HepG2 (cell line): ENCODE data around the gene NLRP6. TPM values are rescaled to one million over a fixed set of nuclear protein-coding genes. Genes with fewer than 3 reads are reported as not detected.

ENCODE experiments used
- AGO2 ChIP-seq: fragments of 200-400 bp; formaldehyde crosslinking; optimal IDR thresholded peaks from 2 replicates; pipeline ENCODE3; 2017; ENCODE audit warnings: mild to moderate bottlenecking, low read depth, low read length, moderate library complexity
- ATF7 ChIP-seq, 2 experiments: fragments of 450-650 bp in 1 of 2; sonication (generic) in 1 of 2; formaldehyde crosslinking in 1 of 2; IDR thresholded peaks; 2 replicates each; pipeline versions ENCODE4 v1.4.0 to v1.6.1; 2016 to 2020; ENCODE audit warnings: antibody characterized with exemption in 1 of 2, mild to moderate bottlenecking in 1 of 2, missing genetic modification reagents in 1 of 2
- CCDC6 ChIP-seq: sonication (generic); formaldehyde crosslinking; IDR thresholded peaks from 2 replicates; pipeline ENCODE4 v1.8.1; 2022; ENCODE audit warnings: mild to moderate bottlenecking, missing genetic modification reagents, moderate library complexity
- IRX3 ChIP-seq: sonication (generic); formaldehyde crosslinking; IDR thresholded peaks from 2 replicates; pipeline ENCODE4 v1.8.1; 2023; ENCODE audit warnings: mild to moderate bottlenecking, low read depth, missing genetic modification reagents, borderline replicate concordance
- KLF11 ChIP-seq: IDR thresholded peaks from 2 replicates; pipeline ENCODE4 v1.6.1; 2016; ENCODE audit warnings: missing compliant biosample characterization
- SP5 ChIP-seq: IDR thresholded peaks from 2 replicates; pipeline ENCODE4 v1.6.1; 2016; ENCODE audit warnings: low read depth, borderline replicate concordance
- TOE1 ChIP-seq: sonication (generic); formaldehyde crosslinking; IDR thresholded peaks from 2 replicates; pipeline ENCODE4 v1.4.0; 2020; ENCODE audit warnings: mild to moderate bottlenecking, missing genetic modification reagents
- ZNF430 ChIP-seq: sonication (generic); formaldehyde crosslinking; IDR thresholded peaks from 2 replicates; pipeline ENCODE4 v1.9.0; 2021; ENCODE audit warnings: mild to moderate bottlenecking, missing genetic modification reagents
- ZNF570 ChIP-seq: sonication (generic); formaldehyde crosslinking; IDR thresholded peaks from 2 replicates; pipeline ENCODE4 v1.4.0; 2020; ENCODE audit warnings: mild to moderate bottlenecking, missing genetic modification reagents, borderline replicate concordance
- ZNF7 ChIP-seq: IDR thresholded peaks from 2 replicates; pipeline ENCODE4 v1.6.1; 2016; ENCODE audit warnings: missing biosample characterization, missing genetic modification reagents
- polyA plus RNA-seq, 8 experiments: library from polyadenylated mRNA; depleted of rRNA in 3 of 8; stranded (reverse) in 7 of 8; unstranded in 1 of 8; fragments of >200 nt; fragmentation: Illumina TruSeq in 4 of 8; extraction: Trizol in 4 of 8; gene quantifications; 2 replicates each; pipeline versions ENCODE4 v1.2.1 to v1.2.3, GENCODE V29; 2011 to 2016; ENCODE audit warnings: low read depth in 4 of 8, missing spikeins in 1 of 8, mixed read lengths in 1 of 8; ENCODE audit not compliant: insufficient read depth in 1 of 8
- total RNA-seq, 5 experiments: library from RNA; depleted of rRNA; stranded (reverse); fragments of >200 nt; fragmentation: Illumina TruSeq; extraction: Trizol; gene quantifications; 2 replicates each; pipeline ENCODE4 v1.2.3, GENCODE V29; 2016; ENCODE audit warnings: low read depth in 1 of 5
- TF ChIP-seq, protein P1 (sequence below): sonication (generic); formaldehyde crosslinking; IDR thresholded peaks from 2 replicates; pipeline ENCODE4 v1.9.0; 2021; ENCODE audit warnings: missing genetic modification reagents, mild to moderate bottlenecking, borderline replicate concordance
- TF ChIP-seq, protein P2 (sequence below): sonication (generic); formaldehyde crosslinking; IDR thresholded peaks from 2 replicates; pipeline ENCODE4 v1.8.1; 2023; ENCODE audit warnings: missing genetic modification reagents, mild to moderate bottlenecking, borderline replicate concordance
- TF ChIP-seq, protein P3 (sequence below): conservative IDR thresholded peaks from 2 replicates; pipeline ENCODE4 v1.6.1; 2018; ENCODE audit warnings: missing genetic modification reagents
- TF ChIP-seq, protein P4 (sequence below): sonication (generic); formaldehyde crosslinking; IDR thresholded peaks from 2 replicates; pipeline ENCODE4 v1.4.0; 2020; ENCODE audit warnings: missing genetic modification reagents
- TF ChIP-seq, protein P5 (sequence below): sonication (generic); formaldehyde crosslinking; IDR thresholded peaks from 2 replicates; pipeline ENCODE4 v1.4.0; 2020; ENCODE audit warnings: missing genetic modification reagents, borderline replicate concordance
- TF ChIP-seq, protein P6 (sequence below): sonication (generic); formaldehyde crosslinking; IDR thresholded peaks from 2 replicates; pipeline ENCODE4 v1.5.0; 2020; ENCODE audit warnings: missing genetic modification reagents

The NLRP6 gene
- total and polyA plus RNA-seq, 2 of the 13 experiments (the other 11 are each of a cell fraction or from before 2014, with no cell fraction given), result not detected

DNA sequence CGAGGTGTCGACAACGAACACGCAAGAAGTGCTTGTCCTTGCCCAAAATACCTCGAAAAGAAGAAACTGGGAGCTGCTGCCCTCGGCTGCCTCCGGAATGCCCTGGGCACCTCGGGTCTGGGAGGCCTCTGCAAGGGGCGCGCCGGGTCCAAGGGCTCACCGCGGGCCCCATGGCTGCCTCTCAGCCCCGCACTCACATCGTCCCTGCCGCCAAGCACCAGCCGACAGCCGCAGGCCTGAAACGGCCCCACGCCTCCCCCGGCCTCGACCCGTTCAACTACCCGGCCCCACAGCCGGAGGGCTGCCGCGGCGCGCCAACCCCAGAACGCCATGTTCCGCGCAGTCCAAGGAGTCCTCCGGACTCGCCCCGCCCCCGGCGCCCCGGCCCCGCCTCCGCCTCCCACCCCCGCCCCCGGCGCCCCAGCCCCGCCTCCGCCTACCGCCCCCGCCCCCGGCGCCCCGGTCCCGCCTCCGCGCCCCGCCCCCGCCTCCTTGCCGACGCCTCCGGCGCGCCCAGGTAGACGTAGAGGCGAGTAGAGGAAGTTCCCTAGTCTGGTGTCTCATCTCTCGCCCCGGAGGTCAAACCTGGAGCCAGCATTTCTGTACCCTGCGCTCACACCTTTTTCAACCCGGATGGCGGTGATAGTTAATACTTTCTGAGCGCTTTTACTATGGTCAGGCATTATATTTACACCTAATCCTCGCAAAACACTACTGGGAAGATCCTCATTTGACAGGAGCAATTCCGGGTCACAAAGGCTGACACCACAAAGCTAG lies 42.0 kb upstream of the NLRP6 start, which contains the start of gene SIRT3 (continued):
- TF ChIP-seq IRX3 (CRISPR knock-in tag) (no peak), ZNF570 (no peak), ATF7 (IDR thresholded peaks at IDR 0.05) (no peak), ATF7 (CRISPR knock-in tag; IDR thresholded peaks at IDR 0.05) (no peak), AGO2 (peak; percentile 51), KLF11 (CRISPR knock-in tag) (no peak), ZNF430 (CRISPR knock-in tag) (no peak), TOE1 (CRISPR knock-in tag) (no peak), SP5 (CRISPR knock-in tag) (no peak), ZNF7 (CRISPR knock-in tag) (no peak), CCDC6 (CRISPR knock-in tag) (no peak)
- TF ChIP-seq, protein P1, sequence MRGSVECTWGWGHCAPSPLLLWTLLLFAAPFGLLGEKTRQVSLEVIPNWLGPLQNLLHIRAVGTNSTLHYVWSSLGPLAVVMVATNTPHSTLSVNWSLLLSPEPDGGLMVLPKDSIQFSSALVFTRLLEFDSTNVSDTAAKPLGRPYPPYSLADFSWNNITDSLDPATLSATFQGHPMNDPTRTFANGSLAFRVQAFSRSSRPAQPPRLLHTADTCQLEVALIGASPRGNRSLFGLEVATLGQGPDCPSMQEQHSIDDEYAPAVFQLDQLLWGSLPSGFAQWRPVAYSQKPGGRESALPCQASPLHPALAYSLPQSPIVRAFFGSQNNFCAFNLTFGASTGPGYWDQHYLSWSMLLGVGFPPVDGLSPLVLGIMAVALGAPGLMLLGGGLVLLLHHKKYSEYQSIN (CRISPR knock-in tag), result no peak
- TF ChIP-seq, protein P2, sequence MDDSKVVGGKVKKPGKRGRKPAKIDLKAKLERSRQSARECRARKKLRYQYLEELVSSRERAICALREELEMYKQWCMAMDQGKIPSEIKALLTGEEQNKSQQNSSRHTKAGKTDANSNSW (CRISPR knock-in tag), result no peak
- TF ChIP-seq, protein P3, sequence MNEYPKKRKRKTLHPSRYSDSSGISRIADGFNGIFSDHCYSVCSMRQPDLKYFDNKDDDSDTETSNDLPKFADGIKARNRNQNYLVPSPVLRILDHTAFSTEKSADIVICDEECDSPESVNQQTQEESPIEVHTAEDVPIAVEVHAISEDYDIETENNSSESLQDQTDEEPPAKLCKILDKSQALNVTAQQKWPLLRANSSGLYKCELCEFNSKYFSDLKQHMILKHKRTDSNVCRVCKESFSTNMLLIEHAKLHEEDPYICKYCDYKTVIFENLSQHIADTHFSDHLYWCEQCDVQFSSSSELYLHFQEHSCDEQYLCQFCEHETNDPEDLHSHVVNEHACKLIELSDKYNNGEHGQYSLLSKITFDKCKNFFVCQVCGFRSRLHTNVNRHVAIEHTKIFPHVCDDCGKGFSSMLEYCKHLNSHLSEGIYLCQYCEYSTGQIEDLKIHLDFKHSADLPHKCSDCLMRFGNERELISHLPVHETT (CRISPR knock-in tag), result no peak
- TF ChIP-seq, protein P4, sequence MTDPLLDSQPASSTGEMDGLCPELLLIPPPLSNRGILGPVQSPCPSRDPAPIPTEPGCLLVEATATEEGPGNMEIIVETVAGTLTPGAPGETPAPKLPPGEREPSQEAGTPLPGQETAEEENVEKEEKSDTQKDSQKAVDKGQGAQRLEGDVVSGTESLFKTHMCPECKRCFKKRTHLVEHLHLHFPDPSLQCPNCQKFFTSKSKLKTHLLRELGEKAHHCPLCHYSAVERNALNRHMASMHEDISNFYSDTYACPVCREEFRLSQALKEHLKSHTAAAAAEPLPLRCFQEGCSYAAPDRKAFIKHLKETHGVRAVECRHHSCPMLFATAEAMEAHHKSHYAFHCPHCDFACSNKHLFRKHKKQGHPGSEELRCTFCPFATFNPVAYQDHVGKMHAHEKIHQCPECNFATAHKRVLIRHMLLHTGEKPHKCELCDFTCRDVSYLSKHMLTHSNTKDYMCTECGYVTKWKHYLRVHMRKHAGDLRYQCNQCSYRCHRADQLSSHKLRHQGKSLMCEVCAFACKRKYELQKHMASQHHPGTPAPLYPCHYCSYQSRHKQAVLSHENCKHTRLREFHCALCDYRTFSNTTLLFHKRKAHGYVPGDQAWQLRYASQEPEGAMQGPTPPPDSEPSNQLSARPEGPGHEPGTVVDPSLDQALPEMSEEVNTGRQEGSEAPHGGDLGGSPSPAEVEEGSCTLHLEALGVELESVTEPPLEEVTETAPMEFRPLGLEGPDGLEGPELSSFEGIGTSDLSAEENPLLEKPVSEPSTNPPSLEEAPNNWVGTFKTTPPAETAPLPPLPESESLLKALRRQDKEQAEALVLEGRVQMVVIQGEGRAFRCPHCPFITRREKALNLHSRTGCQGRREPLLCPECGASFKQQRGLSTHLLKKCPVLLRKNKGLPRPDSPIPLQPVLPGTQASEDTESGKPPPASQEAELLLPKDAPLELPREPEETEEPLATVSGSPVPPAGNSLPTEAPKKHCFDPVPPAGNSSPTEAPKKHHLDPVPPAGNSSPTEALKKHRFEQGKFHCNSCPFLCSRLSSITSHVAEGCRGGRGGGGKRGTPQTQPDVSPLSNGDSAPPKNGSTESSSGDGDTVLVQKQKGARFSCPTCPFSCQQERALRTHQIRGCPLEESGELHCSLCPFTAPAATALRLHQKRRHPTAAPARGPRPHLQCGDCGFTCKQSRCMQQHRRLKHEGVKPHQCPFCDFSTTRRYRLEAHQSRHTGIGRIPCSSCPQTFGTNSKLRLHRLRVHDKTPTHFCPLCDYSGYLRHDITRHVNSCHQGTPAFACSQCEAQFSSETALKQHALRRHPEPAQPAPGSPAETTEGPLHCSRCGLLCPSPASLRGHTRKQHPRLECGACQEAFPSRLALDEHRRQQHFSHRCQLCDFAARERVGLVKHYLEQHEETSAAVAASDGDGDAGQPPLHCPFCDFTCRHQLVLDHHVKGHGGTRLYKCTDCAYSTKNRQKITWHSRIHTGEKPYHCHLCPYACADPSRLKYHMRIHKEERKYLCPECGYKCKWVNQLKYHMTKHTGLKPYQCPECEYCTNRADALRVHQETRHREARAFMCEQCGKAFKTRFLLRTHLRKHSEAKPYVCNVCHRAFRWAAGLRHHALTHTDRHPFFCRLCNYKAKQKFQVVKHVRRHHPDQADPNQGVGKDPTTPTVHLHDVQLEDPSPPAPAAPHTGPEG (CRISPR knock-in tag), result 0 out of 2 replicates have a peak, but pooled peaks have one; percentile 28
- TF ChIP-seq, protein P5, sequence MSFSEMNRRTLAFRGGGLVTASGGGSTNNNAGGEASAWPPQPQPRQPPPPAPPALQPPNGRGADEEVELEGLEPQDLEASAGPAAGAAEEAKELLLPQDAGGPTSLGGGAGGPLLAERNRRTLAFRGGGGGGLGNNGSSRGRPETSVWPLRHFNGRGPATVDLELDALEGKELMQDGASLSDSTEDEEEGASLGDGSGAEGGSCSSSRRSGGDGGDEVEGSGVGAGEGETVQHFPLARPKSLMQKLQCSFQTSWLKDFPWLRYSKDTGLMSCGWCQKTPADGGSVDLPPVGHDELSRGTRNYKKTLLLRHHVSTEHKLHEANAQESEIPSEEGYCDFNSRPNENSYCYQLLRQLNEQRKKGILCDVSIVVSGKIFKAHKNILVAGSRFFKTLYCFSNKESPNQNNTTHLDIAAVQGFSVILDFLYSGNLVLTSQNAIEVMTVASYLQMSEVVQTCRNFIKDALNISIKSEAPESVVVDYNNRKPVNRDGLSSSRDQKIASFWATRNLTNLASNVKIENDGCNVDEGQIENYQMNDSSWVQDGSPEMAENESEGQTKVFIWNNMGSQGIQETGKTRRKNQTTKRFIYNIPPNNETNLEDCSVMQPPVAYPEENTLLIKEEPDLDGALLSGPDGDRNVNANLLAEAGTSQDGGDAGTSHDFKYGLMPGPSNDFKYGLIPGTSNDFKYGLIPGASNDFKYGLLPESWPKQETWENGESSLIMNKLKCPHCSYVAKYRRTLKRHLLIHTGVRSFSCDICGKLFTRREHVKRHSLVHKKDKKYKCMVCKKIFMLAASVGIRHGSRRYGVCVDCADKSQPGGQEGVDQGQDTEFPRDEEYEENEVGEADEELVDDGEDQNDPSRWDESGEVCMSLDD (CRISPR knock-in tag), result no peak
- TF ChIP-seq, protein P6, sequence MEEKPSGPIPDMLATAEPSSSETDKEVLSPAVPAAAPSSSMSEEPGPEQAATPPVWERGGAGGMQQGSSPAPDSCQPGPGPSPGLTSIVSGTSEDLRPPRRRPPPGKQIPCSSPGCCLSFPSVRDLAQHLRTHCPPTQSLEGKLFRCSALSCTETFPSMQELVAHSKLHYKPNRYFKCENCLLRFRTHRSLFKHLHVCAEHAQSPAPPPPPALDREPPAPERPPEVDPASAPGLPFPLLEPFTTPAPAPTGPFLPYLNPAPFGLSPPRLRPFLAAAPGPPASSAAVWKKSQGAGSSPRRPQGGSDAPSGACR (CRISPR knock-in tag), result 0 out of 2 replicates have a peak, but pooled peaks have one; percentile 12
